HG03354 (cell line): ENCODE data around the gene SH3BP2.

Source experiments
- ATAC-seq: cut with Tn5 transposase; IDR thresholded peaks from one replicate; pipeline ENCODE4 v1.9.1; 2021; ENCODE audit warnings: mild to moderate bottlenecking; ENCODE audit not compliant: unreplicated experiment, poor library complexity, severe bottlenecking

Gene SH3BP2

DNA sequence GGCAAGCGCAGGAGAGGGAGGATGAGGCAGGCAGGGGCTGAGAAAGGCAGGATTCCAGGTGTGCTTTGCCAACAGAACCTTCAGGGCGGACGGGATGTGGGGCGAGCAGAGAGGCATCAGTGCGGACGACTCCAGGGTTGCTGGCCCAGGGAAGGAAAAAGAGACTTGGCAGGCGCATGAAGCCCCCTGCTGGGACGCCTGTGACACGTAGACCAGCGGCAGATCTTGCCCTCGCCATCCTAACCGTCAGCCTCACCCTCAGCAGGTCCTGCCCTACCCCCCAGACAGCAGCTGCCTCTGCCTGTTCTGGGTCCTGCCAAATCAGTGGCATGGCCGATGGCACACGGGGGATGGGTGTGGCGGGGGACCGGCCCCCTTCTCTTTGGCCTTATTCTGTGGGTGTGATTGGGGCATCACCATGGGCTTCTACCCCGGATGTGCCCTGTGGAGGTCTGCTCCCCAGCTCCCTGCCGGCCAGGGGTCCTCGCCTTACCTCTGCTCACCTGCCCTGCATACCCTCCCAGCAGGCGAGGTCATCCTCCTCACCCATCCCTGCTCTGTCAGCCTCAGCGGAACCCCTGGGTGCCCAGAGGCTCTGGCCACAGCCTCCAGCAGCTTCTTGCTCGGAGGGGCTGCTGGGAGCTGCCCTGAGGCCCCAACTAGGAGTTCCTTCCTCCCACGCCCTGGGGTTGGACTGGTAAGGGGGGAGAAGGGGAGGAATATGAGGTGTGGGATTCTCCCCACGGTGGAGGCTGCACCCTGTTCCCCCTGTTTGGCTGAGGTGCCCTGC, 2.9 kb upstream of the SH3BP2 start:
- ATAC-seq = no peak

DNA sequence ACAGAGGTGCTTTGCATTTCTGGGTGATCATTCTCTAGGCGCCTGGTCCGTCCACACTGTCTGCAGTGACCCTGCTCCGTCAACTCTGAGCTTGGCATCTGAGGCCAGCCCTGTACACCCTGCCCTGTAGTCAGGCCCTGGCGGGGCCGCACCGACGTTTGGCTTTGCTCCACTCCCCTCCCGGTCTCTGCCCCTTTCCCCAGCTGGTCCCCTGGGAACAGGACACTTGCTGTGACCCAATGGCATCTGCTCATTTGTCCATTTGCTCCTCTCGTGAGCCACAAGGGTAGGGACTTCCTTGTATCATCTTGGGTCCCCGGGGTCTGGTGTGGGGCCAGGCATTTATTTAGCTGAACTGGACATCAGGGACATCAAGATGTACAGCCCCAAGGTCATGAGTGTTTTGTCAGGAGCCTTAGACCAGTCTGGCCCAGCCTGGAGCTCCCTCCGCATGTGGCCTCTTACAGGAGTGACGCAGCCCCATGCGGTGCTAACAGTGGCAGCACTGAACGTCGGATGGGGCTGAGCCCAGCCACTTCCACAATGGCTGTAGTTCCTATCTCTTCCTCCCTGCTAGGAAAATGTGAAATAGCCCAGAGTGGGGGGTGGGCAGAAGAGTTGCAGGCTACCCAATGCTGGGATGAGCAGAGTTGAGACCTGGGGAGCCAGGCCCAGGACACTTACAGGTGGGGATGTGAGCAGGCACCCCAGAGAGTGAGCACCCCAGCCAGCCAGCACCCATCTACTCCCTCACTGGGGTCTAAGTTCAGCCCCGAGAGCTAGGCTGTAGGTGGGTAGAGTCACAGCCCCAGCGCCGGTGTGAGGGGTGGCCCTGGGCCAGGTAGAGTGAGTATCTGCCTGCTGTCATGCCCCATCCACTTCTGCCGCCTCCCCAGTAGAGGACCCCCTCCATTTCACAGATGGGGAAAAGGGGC, 2.0 kb upstream of the SH3BP2 start:
- ATAC-seq = no peak

DNA sequence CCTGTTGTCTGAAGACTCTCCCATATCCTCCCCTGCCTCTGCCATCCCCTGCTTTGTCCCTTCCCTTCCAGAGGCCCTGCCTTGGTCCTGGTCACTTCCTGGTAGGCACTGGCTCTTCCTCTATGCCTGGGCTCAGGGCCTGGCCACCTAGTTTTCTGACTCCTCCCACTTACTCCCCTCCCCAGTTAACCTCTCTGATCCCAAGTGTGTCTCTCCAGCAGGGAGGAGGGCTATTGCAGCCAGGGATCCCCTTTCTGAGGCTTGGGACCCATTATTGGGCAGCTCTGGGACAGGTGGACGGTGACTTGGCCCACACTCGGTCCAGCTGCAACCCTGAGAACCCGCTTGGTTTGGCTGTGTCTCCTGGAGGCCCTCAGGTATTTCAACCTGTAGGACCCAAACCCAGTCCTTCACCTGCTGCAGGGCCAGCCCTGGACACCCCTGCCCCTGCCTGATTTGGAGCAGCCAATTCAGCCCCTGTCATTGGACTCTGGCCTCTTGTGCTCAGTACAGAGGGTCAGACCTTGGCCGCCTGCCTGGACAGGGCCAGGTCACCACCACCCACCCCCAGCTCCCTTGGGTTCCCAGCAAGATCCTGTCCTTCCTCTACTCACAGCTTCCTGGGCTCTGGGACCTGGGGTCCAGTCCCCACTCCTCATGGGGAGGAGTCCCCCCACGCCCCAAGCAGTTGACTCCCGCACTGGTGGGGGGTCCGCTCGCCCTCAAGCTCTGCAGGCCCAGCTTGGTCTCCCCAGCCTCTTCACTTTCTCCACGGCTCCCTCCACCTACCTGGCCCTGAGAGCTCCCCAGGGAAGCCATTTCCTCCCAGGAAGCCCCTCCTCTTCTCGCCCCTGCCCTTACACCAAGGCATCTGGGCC, 1.1 kb upstream of the SH3BP2 start:
- ATAC-seq = no peak

DNA sequence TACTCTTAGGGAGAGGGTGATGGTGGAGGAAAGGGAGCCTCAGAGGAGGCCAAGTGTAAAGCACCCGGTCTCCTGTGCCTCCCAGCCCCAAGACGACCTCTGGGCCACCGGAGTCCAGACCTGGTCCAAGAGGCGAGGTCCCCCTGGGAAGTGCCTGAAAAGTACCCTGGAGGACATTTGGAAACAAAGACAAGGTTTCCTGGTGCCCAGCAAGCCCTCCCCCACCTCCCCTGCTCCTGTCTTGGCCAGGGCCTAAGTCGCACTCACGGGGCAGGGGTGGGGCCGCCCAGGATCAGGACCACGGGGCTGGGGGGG, 532 bp upstream of the SH3BP2 start:
- no peak for ATAC-seq

DNA sequence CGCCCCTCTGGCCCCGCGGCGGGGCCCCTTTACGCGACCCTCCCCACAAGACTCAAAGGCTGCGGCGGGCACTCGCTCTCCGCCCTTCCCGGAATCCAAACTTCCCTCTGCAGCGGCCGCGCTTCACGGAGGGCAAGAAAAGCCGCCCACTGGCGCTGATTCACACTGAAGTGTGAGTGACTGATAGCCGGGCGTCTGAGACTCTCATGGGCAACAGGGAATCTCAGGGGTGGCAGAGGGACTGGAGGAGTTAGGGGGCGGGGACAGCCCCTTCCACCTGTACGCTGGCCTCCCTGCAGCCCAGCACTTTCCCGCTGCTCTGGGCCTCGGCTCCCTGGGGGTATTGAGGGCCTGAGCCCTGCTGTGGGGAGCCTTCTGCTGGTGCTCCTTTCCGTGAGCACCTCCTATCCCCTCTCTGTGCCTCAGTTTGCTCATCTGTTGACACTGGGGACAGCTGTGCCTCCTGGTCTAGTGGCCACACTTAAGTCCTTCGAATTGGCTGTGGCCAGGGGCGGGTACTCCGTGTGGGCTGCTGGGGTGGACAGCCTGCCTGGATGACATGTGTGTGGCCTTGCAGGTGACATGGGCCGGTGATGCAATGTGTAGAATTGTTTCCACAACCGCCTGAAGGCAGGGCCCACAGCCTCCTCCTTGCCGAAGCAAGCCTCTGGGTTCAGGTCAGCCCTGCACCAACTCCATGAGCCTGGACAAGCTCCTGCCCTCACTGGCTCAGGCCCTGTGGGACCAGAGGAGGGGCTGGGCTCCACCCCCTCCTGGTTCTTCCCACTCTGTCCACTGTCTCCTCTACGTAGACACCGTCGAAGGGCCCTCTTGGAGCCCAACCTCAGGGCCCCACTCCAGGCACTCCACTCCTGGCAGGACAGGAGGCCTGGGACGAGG, 951 bp downstream of the SH3BP2 start:
- no peak for ATAC-seq

DNA sequence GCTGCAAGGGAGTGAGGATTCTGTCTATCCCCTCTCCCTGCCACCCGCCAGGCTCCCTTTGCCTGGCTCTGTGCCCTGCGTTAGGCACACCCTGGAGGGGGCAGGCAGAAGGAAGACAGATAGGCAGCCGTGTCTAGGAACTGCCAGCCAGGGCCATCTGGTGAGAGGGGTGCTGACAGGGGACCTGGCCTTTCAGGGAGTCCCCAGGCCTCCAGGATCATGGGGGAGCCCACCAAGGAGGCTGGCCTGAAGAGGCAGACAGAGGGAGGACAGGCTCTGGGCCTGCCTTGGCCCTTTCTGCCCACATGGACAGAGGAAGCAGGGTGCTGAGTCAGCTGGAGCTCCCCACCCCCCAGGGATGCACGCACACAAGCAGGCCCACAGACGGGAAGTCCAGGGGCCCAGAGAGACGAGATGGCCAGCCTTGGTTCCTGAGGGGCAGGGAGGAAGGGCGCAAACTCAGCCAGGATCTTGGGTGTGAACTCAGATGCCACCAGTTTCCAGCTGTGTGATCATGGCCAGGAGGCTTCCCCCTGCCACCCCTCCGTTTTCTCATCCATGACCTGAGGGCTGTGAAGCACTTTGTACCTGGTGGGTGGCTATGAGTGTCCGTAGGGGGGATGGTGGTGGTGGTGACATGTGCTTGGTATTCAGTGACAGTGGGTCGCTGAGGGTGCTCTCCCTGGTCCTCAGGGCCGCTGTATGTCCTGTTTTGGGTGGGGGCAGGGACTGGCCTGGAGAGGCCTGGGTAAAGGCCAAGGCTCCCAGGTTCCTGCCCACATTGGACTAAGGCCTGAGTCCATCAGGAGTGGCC, 1.8 kb downstream of the SH3BP2 start:
- ATAC-seq = no peak

DNA sequence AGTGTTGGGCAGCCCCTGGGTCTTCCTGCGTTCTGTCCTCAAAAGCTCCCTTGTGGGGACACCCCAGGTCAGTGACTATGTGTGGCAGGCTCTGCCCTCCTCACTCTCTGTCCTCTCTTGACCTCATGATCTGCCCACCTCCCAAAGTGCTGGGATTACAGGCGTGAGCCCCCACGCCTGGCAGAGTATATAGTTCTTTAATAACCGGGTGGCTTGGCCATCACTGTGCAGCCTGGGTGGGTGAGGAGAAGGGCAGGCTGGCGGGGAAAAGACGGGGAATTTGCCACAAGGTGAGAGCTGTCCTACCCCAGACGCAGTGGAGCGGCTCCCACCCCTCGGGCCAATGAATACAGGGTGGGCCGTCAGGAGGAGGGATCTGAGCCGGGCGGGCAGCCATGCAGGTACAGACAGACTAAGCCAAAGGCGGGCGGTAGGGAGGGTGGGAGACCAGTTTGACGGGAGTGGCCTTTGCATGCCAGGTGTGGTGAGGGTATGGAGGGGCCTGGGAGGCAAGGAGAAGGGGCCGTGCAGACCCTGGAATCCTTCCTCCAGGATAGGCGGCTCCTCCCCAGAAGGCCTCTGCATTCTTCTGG, 2.5 kb downstream of the SH3BP2 start:
- no peak for ATAC-seq

DNA sequence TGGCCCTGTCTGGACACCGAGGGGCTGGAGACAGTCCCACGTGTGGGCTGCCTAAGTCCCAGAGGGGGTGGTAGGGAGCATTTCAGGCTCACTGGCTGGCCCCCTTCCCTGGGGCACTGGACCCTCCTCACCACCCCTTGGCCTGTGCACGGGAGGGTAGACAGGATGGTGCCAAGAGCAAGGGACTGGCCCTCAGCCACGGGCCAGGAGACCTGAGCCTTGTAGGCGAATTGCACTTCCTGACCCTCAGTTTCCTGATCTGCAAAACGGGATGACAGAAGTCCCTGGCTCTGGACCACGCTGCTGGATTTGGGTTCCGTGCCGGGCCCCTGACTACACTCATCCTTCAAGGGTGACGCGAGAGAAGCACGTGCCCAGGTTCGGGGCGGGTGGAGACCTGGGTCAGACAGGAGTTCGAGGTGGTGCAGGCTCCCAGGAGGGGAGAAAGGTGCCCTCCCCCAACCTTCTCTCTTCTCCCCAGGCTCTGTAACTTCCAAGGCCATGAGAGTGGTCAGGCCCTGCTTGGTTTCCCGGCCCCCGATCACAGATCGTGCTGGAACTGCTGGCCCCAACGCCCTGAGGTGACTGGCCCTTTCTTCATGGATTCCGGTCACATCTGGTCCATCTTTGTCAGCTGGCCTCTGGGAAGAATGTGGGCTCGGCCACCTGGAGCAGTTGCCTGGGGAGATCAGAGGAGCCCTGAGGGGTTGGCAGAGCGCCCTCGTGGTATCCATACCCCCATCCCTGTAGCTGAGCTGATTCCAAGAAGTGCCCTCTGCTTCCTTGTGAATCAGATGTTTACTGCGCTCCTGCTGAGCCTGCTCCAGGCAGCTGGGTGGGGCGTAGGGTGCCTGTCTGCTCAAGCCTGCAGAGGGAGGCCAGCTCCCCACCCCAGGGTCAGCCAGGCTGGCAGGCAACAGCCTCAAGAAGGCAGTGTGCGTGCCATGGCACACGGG, 3.3 kb downstream of the SH3BP2 start:
- no peak for ATAC-seq

DNA sequence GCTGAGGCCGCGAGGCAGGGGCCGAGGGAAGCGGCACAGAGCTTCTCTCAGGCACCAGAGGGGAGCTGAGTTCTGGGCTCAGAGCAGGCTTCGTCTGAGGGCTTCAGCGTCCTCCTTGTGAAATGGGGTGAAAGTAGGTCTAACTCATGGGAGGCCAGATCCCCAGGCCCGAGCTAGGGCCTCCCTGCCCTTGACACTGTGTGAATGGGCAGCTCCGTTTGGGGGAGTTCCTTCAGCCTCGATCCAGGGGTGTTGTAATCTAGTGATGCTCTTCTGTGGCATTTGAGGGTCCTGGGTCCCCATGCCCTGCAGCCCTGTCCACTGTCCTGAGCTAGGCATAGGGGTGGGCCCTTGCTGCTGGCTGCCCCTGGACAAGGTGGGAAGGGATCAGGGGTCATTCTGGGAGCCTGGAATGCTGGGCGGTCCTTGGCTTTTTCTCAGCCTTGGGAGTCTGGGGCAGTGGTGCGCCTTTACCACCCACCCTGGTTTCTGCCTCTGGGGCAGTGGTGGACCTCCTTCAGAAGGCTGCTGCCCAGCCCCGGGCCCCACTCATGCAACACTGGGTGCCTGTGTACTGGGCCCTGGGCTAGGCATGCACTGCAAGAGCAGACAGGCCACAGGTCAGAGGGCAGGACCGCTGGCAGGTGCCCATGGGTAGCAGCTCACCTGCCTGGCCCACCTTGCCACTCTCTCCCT, 4.1 kb downstream of the SH3BP2 start:
- ATAC-seq = no peak

DNA sequence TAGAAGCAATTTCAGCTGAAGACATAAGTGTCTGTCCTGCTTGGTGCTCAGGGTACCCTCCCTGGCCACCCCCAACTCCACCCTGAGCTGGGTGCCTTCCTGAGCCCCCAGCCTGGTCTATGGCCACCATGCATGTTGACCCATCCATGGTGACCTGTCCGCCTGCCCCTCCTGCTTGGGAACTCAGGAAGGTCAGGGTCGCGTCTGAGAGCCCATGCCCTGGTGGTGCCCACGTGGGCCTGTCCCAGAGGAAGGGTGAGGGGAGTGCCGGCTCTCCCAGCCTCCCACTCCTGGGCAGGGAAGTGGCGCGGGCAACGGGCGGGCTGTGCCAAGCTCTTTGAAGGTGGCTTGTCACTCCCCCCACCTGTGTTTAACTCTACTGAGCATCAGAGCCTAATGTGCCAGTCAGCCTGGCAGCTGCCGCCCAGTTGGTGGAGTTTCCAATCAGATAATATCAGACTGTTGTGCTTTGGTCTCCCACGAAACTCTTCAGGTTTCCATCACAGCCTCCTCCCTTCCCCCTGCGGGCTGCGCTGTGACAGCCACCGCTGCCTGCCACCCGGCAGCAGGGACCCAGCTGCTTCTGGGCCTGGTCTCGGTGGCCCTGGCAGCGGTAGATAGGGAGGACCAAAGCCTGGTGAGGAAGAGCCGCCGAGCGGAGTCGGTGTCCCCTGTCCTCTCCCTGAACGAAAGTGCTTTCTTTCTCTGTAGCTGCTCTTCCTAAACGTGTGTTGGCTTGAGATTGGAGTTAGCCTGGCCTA, 4.8 kb downstream of the SH3BP2 start:
- ATAC-seq = peak; percentile 20

DNA sequence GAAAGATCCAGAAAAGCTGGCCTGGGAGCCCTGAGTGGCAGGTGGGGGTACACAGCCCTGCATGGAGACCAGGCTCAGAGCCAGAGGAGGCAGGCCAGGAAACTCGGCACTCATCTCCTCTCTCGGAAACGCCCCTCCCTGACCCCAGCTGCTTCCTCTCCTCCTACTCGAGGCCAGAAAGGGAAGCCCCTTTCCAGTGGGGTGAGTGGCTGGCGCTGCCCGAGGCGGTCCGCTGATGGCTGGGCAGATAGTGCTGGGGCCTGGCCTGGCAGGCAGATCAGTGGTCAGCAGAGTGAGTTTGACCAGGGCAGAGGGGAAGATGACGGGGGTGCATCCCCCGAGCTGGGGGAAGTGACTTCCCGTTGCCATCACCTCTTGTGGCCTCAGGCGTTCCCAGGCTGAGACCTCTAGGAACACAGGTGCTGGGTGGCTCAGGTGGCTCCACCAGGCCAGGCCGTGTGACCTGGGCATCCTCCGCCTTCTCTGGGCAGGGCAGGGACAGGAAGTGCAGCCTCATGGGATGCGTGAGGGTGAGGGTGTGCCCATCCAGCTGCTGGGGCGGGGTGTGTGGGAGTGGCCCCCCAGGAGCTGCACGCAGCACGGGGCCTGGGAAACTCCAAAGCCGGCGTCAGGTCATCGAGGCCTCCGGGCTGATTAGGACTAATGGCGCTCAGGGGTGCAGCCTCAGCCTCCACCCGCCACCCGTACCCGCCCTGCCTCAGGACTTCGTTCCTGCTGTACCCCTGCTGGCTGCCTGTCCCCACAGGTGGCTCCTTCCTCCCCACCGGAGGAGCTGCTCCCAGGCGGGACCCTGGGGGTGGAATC, 5.7 kb downstream of the SH3BP2 start:
- ATAC-seq = peak; percentile 48

DNA sequence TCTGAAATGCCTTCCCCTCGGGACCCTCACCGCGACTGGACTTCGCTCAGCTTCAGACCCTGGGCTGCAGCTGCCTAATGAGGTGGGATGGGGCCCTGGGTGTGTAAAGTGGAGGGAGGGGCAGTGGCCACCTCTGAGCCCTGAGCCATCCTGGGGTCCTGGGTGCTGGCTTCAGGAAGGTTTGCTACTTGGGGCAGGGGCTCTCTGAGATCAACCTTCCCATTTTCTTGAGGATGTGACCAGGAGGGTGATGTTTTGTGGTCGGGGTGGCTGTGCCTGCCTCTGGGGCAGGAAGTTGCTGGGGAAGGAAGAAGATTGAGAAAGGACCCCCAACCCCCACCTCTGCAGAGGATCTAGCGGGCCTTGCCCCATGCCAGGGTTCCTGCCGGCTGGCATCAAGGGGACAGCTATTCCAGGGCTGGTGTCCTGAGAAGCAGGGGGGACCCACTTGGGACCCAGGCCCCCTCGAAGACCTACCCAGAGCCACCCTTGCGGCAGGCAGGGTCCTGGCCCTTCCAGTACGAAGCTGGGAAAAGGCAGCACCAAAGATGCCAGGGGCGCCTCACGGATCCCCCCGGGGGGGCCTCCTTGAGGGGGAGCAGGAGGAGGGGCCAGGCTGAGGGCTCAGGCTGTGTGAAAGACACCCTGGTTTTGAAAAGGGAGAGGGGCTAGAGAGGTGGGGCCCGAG, 6.5 kb downstream of the SH3BP2 start:
- ATAC-seq = no peak

DNA sequence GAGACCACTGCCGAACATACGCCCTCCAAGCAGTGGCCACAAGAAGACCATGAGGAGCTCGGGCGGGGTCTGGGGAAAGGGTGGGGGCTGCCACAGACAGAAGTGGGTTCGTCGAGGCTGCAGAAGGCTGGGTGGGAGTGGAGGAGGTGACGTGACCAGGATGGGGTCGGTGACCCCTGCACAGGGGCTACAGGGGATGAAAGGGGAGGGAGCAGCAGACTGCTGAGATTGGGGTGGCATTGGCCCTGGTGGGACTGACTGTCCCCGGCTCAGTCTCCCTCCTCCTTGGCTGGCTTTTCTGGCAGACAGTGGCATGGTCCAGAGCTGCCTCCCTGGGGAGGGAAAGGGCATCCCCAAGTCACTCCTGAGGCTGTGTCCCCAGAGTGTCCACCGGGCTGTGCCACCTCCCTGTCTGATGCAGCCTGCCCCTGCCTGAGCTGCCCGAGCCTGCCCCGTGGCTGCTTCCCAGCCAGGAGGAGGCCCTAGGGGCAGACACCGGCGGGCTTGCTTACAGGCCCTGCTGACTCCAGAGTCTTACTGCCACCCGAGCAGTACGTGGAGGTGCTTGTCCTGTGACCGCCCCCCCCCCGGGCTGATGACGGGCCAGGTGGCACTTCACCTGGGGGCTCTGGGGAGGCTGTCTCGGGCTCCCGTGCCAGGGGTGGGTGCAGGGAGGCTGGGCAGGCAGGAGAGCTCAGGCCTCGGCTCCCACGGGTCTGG, 7.2 kb downstream of the SH3BP2 start:
- ATAC-seq = no peak
